Hepatic stellate cell (primary cell): ENCODE measurements around the gene BLOC1S6.
A peak's percentile ranks its signal among the peaks of the same experiment; 100 is the strongest.

Experiments
- DNase-seq: peaks from one replicate; pipeline ENCODE4 v3.0.0; 2011; ENCODE audit warnings: low spot score

The BLOC1S6 gene

GRCh38 chr15:45588219-45588875 lies 1.2 kb downstream of the BLOC1S6 start:
- DNase-seq = no peak

- peak; percentile 15 for DNase-seq
Measured at GRCh38 chr15:45589256-45589655, 2.1 kb downstream of the BLOC1S6 start.

- no peak for DNase-seq
Measured at GRCh38 chr15:45594319-45594718, 7.1 kb downstream of the BLOC1S6 start.

GRCh38 chr15:45594835-45595530 lies 7.8 kb downstream of the BLOC1S6 start:
- DNase-seq = no peak

- no peak for DNase-seq
Measured at GRCh38 chr15:45603881-45604280, 16.7 kb downstream of the BLOC1S6 start.

- DNase-seq = no peak
Measured at GRCh38 chr15:45604326-45604725, 17.1 kb downstream of the BLOC1S6 start.

- DNase-seq = no peak
Measured at GRCh38 chr15:45606413-45606812, 19.2 kb downstream of the BLOC1S6 start.

- DNase-seq = no peak
Measured at GRCh38 chr15:45606841-45607240, 19.7 kb downstream of the BLOC1S6 start.

- peak; percentile 8 for DNase-seq
Measured at GRCh38 chr15:45611305-45611704, 24.1 kb downstream of the BLOC1S6 start.

- peak; percentile 34 for DNase-seq
Measured at GRCh38 chr15:45612790-45613415, 25.7 kb downstream of the BLOC1S6 start.

- no peak for DNase-seq
Measured at GRCh38 chr15:45616901-45617323, 29.7 kb downstream of the BLOC1S6 start.

GRCh38 chr15:45618813-45619212 lies 31.6 kb downstream of the BLOC1S6 start:
- no peak for DNase-seq

GRCh38 chr15:45628136-45628535 lies 41.0 kb downstream of the BLOC1S6 start:
- DNase-seq = no peak

- DNase-seq = peak; percentile 65
Measured at GRCh38 chr15:45630917-45631691, 43.9 kb downstream of the BLOC1S6 start.

GRCh38 chr15:45631776-45632175 lies 44.6 kb downstream of the BLOC1S6 start:
- no peak for DNase-seq

- DNase-seq = peak; percentile 72
Measured at GRCh38 chr15:45634432-45635190, 47.4 kb downstream of the BLOC1S6 start, which contains the start of gene SQOR. SQOR (plus strand) TSS chr15:45635029; CDS start chr15:45658924, 23,895 bp downstream.

GRCh38 chr15:45635191-45635638 lies 48.0 kb downstream of the BLOC1S6 start:
- no peak for DNase-seq

- no peak for DNase-seq
Measured at GRCh38 chr15:45635763-45636292, 48.6 kb downstream of the BLOC1S6 start.

GRCh38 chr15:45637141-45637540 lies 50.0 kb downstream of the BLOC1S6 start:
- no peak for DNase-seq

- DNase-seq = peak; percentile 71
Measured at GRCh38 chr15:45637552-45638033, 50.4 kb downstream of the BLOC1S6 start.

GRCh38 chr15:45640616-45641015 lies 53.4 kb downstream of the BLOC1S6 start:
- DNase-seq = peak; percentile 75
